Common myeloid progenitor, CD34-positive (primary cell): ENCODE measurements around the gene TRIM29.

Experiments
- CTCF ChIA-PET: fragments of 350-600 bp; sonication (Branson Sonifier 250); formaldehyde crosslinking; loops from one replicate; lab custom pipeline; 2021; ENCODE audit warnings: antibody characterized with exemption; lab: Charles Lee
- POLR2A ChIA-PET: fragments of 350-600 bp; sonication (Branson Sonifier 250); formaldehyde crosslinking; loops from one replicate; lab custom pipeline; 2021; ENCODE audit warnings: antibody characterized with exemption; lab: Charles Lee
- DNase-seq, 3 donors: peaks; one replicate each; pipeline versions ENCODE4 v3.0.0 to v3.0.0-alpha.2; 2013
- H3K27ac ChIP-seq, 2 experiments: 1 replicate in 1 of 2; 2 replicates in 1 of 2; pipeline ENCODE4 v1.7.0; 2013; ENCODE audit warnings: inconsistent platforms in 2 of 2, low read length in 2 of 2, mild to moderate bottlenecking in 2 of 2, low read depth in 1 of 2, moderate library complexity in 1 of 2; ENCODE audit not compliant: severe bottlenecking in 2 of 2, insufficient read depth in 1 of 2, poor library complexity in 1 of 2
- H3K27me3 ChIP-seq, 5 experiments: replicated peaks in 2 of 5; 1 replicate in 3 of 5; 2 replicates in 2 of 5; pipeline versions ENCODE4 v1.6.1 to v1.7.0; 2013; ENCODE audit warnings: low read length in 4 of 5, mild to moderate bottlenecking in 2 of 5, moderate library complexity in 2 of 5, inconsistent platforms in 1 of 5; ENCODE audit not compliant: insufficient read depth in 5 of 5, control insufficient read depth in 4 of 5
- H3K36me3 ChIP-seq, 4 experiments: 1 replicate in 2 of 4; 2 replicates in 2 of 4; pipeline versions ENCODE4 v1.6.1 to v1.7.0; 2013; ENCODE audit warnings: low read length in 3 of 4, control low read depth in 1 of 4, mild to moderate bottlenecking in 1 of 4; ENCODE audit not compliant: control insufficient read depth in 4 of 4, insufficient read depth in 4 of 4
- H3K4me1 ChIP-seq, 4 experiments: 1 replicate in 3 of 4; 2 replicates in 1 of 4; pipeline versions ENCODE4 v1.6.1 to v1.7.1; 2013; ENCODE audit warnings: low read length in 3 of 4, mild to moderate bottlenecking in 3 of 4, control low read depth in 1 of 4, inconsistent platforms in 1 of 4, moderate library complexity in 1 of 4; ENCODE audit not compliant: control insufficient read depth in 4 of 4, insufficient read depth in 4 of 4; ENCODE audit errors: control extremely low read depth in 1 of 4
- H3K4me3 ChIP-seq, 7 experiments: 1 replicate in 4 of 7; 2 replicates in 3 of 7; pipeline versions ENCODE4 v1.5.1 to v1.7.0; 2013; ENCODE audit warnings: mild to moderate bottlenecking in 7 of 7, low read length in 6 of 7, moderate library complexity in 6 of 7, inconsistent platforms in 2 of 7, low read depth in 2 of 7, control low read depth in 1 of 7; ENCODE audit not compliant: insufficient read depth in 4 of 7, control insufficient read depth in 1 of 7; ENCODE audit errors: extremely low read depth in 1 of 7
- H3K9me3 ChIP-seq, 5 experiments: 1 replicate in 4 of 5; 2 replicates in 1 of 5; pipeline versions ENCODE4 v1.6.1 to v1.7.1; 2013; ENCODE audit warnings: low read length in 4 of 5, mild to moderate bottlenecking in 2 of 5, inconsistent platforms in 1 of 5, low read depth in 1 of 5, moderate library complexity in 1 of 5; ENCODE audit not compliant: control insufficient read depth in 4 of 5, insufficient read depth in 2 of 5; ENCODE audit errors: control extremely low read depth in 1 of 5
- WGBS: methylation state at CpG from one replicate; pipeline ENCODE4 v1.1.5; 2013; ENCODE audit not compliant: insufficient coverage; 5-methylcytosine and 5-hydroxymethylcytosine counted together

TRIM29 gene

DNA sequence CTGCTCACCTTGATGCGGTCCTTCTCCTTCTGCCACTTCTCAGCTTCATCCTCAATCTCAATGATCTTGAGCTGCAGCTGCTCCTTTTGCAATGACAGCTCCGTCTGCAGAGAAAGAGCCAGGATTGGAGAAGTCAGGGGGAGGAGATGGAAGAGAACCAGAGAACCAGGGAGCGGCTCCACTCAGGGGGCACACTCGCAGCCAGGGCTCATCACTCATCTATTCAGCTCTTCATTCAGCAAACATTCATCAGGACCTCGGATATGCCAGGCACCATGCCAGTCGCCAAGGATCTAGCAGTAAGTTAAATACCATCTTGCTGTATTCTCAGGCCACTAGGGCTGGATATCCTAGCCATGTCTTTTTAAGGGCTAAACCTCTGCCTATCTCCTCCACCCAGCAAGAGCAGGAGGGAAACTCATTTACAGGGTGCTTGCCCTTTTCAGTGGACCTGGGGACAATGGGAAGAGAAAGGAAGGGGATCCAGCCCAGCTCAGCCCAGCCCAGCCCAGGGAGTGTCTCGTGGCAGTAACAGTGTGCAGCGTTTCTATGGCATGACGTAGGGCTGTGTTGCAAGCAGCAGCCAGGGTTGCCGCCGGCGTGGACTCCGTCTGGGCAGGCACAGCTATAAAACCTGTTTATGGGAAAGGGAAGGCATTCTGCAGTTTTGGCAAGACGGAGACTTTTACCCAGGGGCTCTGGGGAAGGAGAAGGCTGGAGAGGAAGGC lies 9.4 kb downstream of the TRIM29 start:
- Histone ChIP-seq H3K36me3 (no peaks in the 10 kb centered on the region), H3K4me1 (no peaks in the 10 kb centered on the region), H3K4me3 (no peak overlapping the region)

DNA sequence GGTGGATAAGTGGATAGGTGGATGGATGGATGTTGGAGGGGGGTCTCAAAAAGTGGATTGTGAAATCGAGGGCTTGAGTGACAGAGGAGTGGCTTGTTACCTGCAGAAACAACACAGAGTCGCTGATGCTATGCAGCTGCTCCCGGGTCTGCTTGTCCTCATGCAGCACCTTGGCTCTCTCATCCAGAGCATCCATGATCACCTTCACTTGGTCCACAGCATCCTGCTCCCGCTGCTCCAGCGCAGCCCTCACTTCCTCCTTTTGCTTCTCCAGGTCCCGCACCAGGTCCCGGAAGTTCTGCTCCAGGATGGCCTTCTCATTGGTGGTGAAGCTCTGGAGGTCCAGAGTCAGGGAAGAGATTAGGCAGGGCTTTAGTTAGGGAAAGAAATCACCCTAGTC lies 10.7 kb downstream of the TRIM29 start:
- DNase-seq, result no peak
- Histone ChIP-seq H3K4me1 (peaks cover 0 to 2% (median 0%) of the 10 kb centered on the region in 4 experiments), H3K27me3 (peaks cover 0 to 7% (median 2%) of the 10 kb centered on the region in 5 experiments), H3K27ac (no peak overlapping the region), H3K4me3 (no peak overlapping the region), H3K36me3 (no peaks in the 10 kb centered on the region), H3K9me3 (no peaks in the 10 kb centered on the region)
- POLR2A ChIA-PET, result no interaction called here
- CTCF ChIA-PET, result interaction anchor here (1.2 kb wide), 1 partner anchor 19 kb away, joined by 3 read pairs; no protein-coding TSS in a partner anchor
- WGBS, result 100% methylated on average over 5 of the region's 7 CpGs

More for the DNA sequence above, 9.4 kb downstream of the TRIM29 start:
- CTCF ChIA-PET, result no interaction called here
- no peaks in the 10 kb centered on the region for H3K9me3 ChIP-seq
- WGBS, result 91% methylated on average over 11 of the region's 14 CpGs
- no peak for DNase-seq
- no peak overlapping the region for H3K27ac ChIP-seq
- peaks cover 0 to 7% (median 2%) of the 10 kb centered on the region in 5 experiments for H3K27me3 ChIP-seq
- POLR2A ChIA-PET, result no interaction called here

DNA sequence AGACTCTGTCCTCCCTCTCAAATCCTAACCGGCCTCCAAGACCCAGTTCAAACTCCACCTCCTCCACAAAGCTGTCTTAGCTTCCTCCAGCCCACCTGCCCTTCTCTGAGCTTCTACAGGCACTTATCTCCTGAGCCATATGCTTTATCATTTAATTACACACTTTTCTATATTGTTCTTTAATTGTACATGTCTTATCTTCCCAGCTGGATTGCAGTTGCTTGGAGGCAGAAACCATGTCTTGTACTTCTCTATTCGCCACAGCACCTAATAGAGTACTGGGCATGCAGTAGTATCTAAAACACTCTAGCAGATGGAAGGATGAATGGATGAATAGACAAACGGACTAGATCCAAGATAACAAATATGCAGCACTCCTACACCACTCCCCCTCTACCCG lies 11.3 kb downstream of the TRIM29 start:
- Histone ChIP-seq H3K36me3 (no peaks in the 10 kb centered on the region), H3K4me3 (no peak overlapping the region), H3K9me3 (no peaks in the 10 kb centered on the region), H3K27ac (no peak overlapping the region), H3K4me1 (peaks cover 0 to 2% (median 0%) of the 10 kb centered on the region in 4 experiments), H3K27me3 (peaks cover 0 to 7% (median 2%) of the 10 kb centered on the region in 5 experiments)
- POLR2A ChIA-PET, result interaction anchor here (0.6 kb wide), 1 partner anchor 102 kb away, joined by 3 read pairs; no protein-coding TSS in a partner anchor
- 100% methylated on average over 1 of the region's 4 CpGs for WGBS
- CTCF ChIA-PET, result interaction anchor here (1.2 kb wide), 1 partner anchor 18 kb away, joined by 3 read pairs; no protein-coding TSS in a partner anchor
- DNase-seq, result peak; percentile 21 to 74 (median 45)

- Histone ChIP-seq H3K4me3 (no peak overlapping the region), H3K4me1 (peaks cover 0 to 2% (median 0%) of the 10 kb centered on the region in 4 experiments), H3K27ac (no peak overlapping the region), H3K36me3 (no peaks in the 10 kb centered on the region), H3K27me3 (peaks cover 0 to 7% (median 2%) of the 10 kb centered on the region in 5 experiments), H3K9me3 (no peaks in the 10 kb centered on the region)
- DNase-seq, result no peak
- POLR2A ChIA-PET, result no interaction called here
- CTCF ChIA-PET, result no interaction called here
- 100% methylated on average over 2 of the region's 8 CpGs for WGBS
Observed at GRCh38 chr11:120125509-120125908, 12.4 kb downstream of the TRIM29 start.

DNA sequence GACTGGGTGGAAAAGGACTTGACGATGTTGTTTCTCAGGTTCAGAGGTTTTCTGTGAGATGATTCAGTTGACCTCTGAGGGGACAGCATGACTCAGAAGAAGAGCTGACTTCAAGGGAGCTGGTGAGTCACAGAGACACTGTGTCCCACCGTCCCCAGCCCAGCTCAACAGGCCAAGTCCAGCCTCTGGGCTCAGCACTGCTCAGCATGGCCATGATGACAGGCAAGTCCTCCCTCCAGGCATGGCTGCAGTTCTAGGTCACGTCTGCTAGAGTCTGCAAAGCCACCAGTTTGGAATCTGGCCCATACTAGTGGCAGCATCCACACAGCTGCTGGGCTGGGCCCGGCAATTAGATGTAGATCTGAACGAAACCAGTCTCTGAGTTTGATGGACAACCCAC lies 12.9 kb downstream of the TRIM29 start:
- Histone ChIP-seq H3K27ac (no peak overlapping the region), H3K36me3 (no peaks in the 10 kb centered on the region), H3K9me3 (no peaks in the 10 kb centered on the region), H3K4me1 (peaks cover 0 to 2% (median 0%) of the 10 kb centered on the region in 4 experiments), H3K27me3 (peaks cover 0 to 5% (median 2%) of the 10 kb centered on the region in 5 experiments), H3K4me3 (no peak overlapping the region)
- DNase-seq, result no peak
- 87% methylated on average over 5 of the region's 5 CpGs for whole genome bisulfite sequencing
- CTCF ChIA-PET, result interaction anchor here (0.5 kb wide), 1 partner anchor 484 kb away, joined by 4 read pairs; no protein-coding TSS in a partner anchor
- POLR2A ChIA-PET, result no interaction called here

DNA sequence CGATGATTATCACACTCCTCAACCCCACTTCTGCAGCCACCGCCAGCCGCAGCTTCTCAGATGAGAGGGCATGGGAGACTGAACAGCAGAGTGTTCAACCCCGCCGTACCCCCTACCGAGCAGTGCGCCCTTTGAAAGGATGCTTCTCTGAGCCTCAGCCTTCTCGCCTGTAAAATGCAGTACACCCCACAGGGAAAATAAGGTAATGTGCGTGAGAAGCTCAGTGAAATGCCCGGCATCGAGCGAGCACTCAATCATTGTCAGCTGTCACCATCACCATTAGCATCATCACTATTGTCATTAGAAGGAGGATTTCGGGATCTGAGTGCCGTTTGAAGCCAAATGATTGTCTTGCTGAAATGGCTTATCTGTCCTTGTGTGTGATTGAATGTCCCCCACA lies 13.6 kb downstream of the TRIM29 start:
- 91% methylated on average over 9 of the region's 14 CpGs for WGBS
- H3K9me3 ChIP-seq, result no peaks in the 10 kb centered on the region
- no peaks in the 10 kb centered on the region for H3K36me3 ChIP-seq
- ChIA-PET CTCF (interaction anchor here (0.5 kb wide), 1 partner anchor 483 kb away, joined by 4 read pairs; no protein-coding TSS in a partner anchor), POLR2A (no interaction called here)
- DNase-seq, result no peak
- H3K4me3 ChIP-seq, result no peak overlapping the region
- H3K27ac ChIP-seq, result no peak overlapping the region
- H3K4me1 ChIP-seq, result peaks cover 0 to 4% (median 0%) of the 10 kb centered on the region in 4 experiments
- H3K27me3 ChIP-seq, result peaks cover 0 to 4% (median 2%) of the 10 kb centered on the region in 5 experiments

DNA sequence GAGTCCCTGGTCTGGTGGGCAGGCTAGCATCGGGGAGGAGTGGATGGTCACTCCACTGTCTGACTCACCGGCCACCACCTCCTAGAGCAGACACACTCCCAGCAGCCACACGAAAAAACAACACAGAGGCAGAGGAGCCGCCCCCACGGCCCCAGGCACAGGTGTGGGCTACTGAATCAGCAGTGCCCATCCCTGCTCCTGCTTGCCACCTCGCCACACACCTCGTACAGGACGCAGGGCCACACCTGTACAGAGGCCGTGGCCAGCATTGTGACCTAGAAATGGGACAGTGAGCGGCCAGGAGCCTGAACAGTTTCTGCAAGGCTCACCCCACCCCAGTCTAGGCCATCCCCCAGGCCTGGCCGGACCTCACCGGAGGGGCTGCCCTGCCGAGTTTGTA lies 14.0 kb downstream of the TRIM29 start:
- H3K4me3 ChIP-seq, result no peak overlapping the region
- H3K4me1 ChIP-seq, result peaks cover 0 to 4% (median 0%) of the 10 kb centered on the region in 4 experiments
- H3K27me3 ChIP-seq, result peaks cover 0 to 4% (median 2%) of the 10 kb centered on the region in 5 experiments
- DNase-seq, result no peak
- H3K36me3 ChIP-seq, result no peaks in the 10 kb centered on the region
- 95% methylated on average over 13 of the region's 13 CpGs for WGBS
- ChIA-PET POLR2A (no interaction called here), CTCF (no interaction called here)
- H3K9me3 ChIP-seq, result no peaks in the 10 kb centered on the region
- H3K27ac ChIP-seq, result no peak overlapping the region
